IMR-90 (cell line): Measurements from ENCODE around the gene ENPP3. TPM values are rescaled to one million over a fixed set of nuclear protein-coding genes. Genes with fewer than 3 reads are reported as not detected.

Source experiments
- ATAC-seq: fragments of 200-7000 bp; cut with Tn5 transposase; 2 replicates; pipeline ENCODE4 v1.9.1; 2020; ENCODE audit warnings: low read depth, mild to moderate bottlenecking, moderate library complexity
- BruUV-seq: library from RNA; stranded (reverse); fragments of 400-500 nt; replicated peaks from 2 replicates; lab custom pipeline; 2021; lab: Mats Ljungman, UMichigan
- CTCF ChIA-PET: fragments of 300-600 bp; formaldehyde crosslinking; extraction: SDS; loops from one replicate; lab custom pipeline; 2021; ENCODE audit warnings: antibody characterized with exemption; lab: Yijun Ruan, JAX
- POLR2A ChIA-PET: fragments of 300-600 bp; sonication (Branson Sonifier 250); formaldehyde crosslinking; loops from one replicate; lab custom pipeline; 2022; ENCODE audit warnings: antibody characterized with exemption; ENCODE audit not compliant: unreplicated experiment; lab: Charles Lee
- DNase-seq: peaks from one replicate; pipeline ENCODE4 v3.0.0; 2013
- H2AFZ ChIP-seq: replicated peaks from 2 replicates; pipeline ENCODE3; 2013; ENCODE audit warnings: low read length, mild to moderate bottlenecking; ENCODE audit not compliant: poor library complexity
- H2AK5ac ChIP-seq: 2 replicates; pipeline ENCODE4 v1.6.1; 2013; ENCODE audit warnings: low read depth, low read length, inconsistent platforms
- H2AK9ac ChIP-seq: replicated peaks from 2 replicates; pipeline ENCODE3; 2013; ENCODE audit warnings: mild to moderate bottlenecking, low read depth, low read length, moderate library complexity; ENCODE audit not compliant: poor library complexity
- H2BK120ac ChIP-seq: 2 replicates; pipeline ENCODE4 v1.6.1; 2013; ENCODE audit warnings: low read depth, low read length, inconsistent platforms
- H2BK15ac ChIP-seq: 3 replicates; pipeline ENCODE4 v1.6.1; 2013; ENCODE audit warnings: low read depth, low read length, inconsistent platforms
- H2BK20ac ChIP-seq: 2 replicates; pipeline ENCODE4 v1.6.1; 2013; ENCODE audit warnings: low read depth, mild to moderate bottlenecking, inconsistent platforms, low read length, moderate library complexity
- H2BK5ac ChIP-seq: 2 replicates; pipeline ENCODE4 v1.6.1; 2013; ENCODE audit warnings: mild to moderate bottlenecking, low read depth, low read length, inconsistent platforms; ENCODE audit not compliant: poor library complexity, severe bottlenecking
- H3K14ac ChIP-seq: replicated peaks from 2 replicates; pipeline ENCODE4 v1.6.1; 2013; ENCODE audit warnings: low read depth, low read length, inconsistent platforms
- H3K18ac ChIP-seq: 2 replicates; pipeline ENCODE4 v1.6.1; 2013; ENCODE audit warnings: low read depth, low read length, control low read depth
- H3K23ac ChIP-seq: 2 replicates; pipeline ENCODE4 v1.6.1; 2013; ENCODE audit warnings: low read depth, low read length, inconsistent platforms
- H3K27ac ChIP-seq: 2 replicates; pipeline ENCODE4 v1.5.1; 2013; ENCODE audit warnings: mild to moderate bottlenecking, control low read depth, low read length; ENCODE audit not compliant: insufficient read depth
- H3K27me3 ChIP-seq: 2 replicates; pipeline ENCODE4 v1.6.1; 2013; ENCODE audit warnings: low read length; ENCODE audit not compliant: control insufficient read depth, insufficient read depth
- H3K36me3 ChIP-seq: 2 replicates; pipeline ENCODE4 v1.6.1; 2013; ENCODE audit warnings: low read length, mixed read lengths; ENCODE audit not compliant: control insufficient read depth, insufficient read depth
- H3K4ac ChIP-seq: 2 replicates; pipeline ENCODE4 v1.6.1; 2013; ENCODE audit warnings: low read depth, low read length, inconsistent platforms
- H3K4me1 ChIP-seq: 2 replicates; pipeline ENCODE4 v1.6.1; 2013; ENCODE audit warnings: low read length, mixed read lengths; ENCODE audit not compliant: control insufficient read depth, insufficient read depth
- H3K4me2 ChIP-seq: 2 replicates; pipeline ENCODE4 v1.6.1; 2013; ENCODE audit warnings: low read depth, mild to moderate bottlenecking, control low read depth, low read length, moderate library complexity
- H3K4me3 ChIP-seq: 2 replicates; pipeline ENCODE4 v1.5.1; 2013; ENCODE audit warnings: low read depth, mild to moderate bottlenecking, control low read depth, low read length, moderate library complexity; ENCODE audit not compliant: insufficient read depth
- H3K56ac ChIP-seq: 2 replicates; pipeline ENCODE4 v1.6.1; 2013; ENCODE audit warnings: low read length, inconsistent platforms; ENCODE audit not compliant: insufficient read depth; ENCODE audit errors: extremely low read depth
- H3K79me1 ChIP-seq, 2 experiments: 2 replicates each; pipeline ENCODE4 v1.6.1; 2013; ENCODE audit warnings: low read length in 2 of 2, inconsistent platforms in 1 of 2, low read depth in 1 of 2
- H3K9ac ChIP-seq: 2 replicates; pipeline ENCODE4 v1.6.1; 2013; ENCODE audit warnings: low read depth, low read length, control low read depth
- H3K9me1 ChIP-seq: 2 replicates; pipeline ENCODE4 v1.6.1; 2013; ENCODE audit warnings: low read length, inconsistent platforms; ENCODE audit not compliant: insufficient read depth
- H3K9me3 ChIP-seq: 2 replicates; pipeline ENCODE4 v1.6.1; 2013; ENCODE audit warnings: low read length; ENCODE audit not compliant: control insufficient read depth, insufficient read depth
- H4K20me1 ChIP-seq: 2 replicates; pipeline ENCODE4 v1.6.1; 2013; ENCODE audit warnings: low read length, inconsistent platforms; ENCODE audit not compliant: insufficient read depth
- H4K5ac ChIP-seq: 2 replicates; pipeline ENCODE4 v1.6.1; 2013; ENCODE audit warnings: mild to moderate bottlenecking, low read depth, low read length, control low read depth
- H4K8ac ChIP-seq, 2 experiments: 2 replicates each; pipeline ENCODE4 v1.6.1; 2013; ENCODE audit warnings: low read depth in 2 of 2, low read length in 2 of 2, control low read depth in 1 of 2, inconsistent platforms in 1 of 2
- H4K91ac ChIP-seq: 2 replicates; pipeline ENCODE4 v1.6.1; 2013; ENCODE audit warnings: low read depth, low read length, inconsistent platforms; ENCODE audit not compliant: insufficient read depth
- BHLHE40 ChIP-seq: fragments of 150-350 bp; IDR thresholded peaks from 2 replicates; pipeline ENCODE4 v1.6.1; 2016; ENCODE audit warnings: mild to moderate bottlenecking, low read depth, low read length
- CEBPB ChIP-seq: IDR thresholded peaks from 2 replicates; pipeline ENCODE4 v1.6.1; 2012; ENCODE audit warnings: low read depth, low read length, improper control_type of control experiment
- CHD1 ChIP-seq: IDR thresholded peaks from 2 replicates; pipeline ENCODE4 v1.6.1; 2012; ENCODE audit warnings: low read depth, low read length, improper control_type of control experiment
- CTCF ChIP-seq: conservative IDR thresholded peaks from 2 replicates; pipeline ENCODE4 v1.5.1; 2012; ENCODE audit warnings: mild to moderate bottlenecking, low read depth, low read length, improper control_type of control experiment
- ELK1 ChIP-seq: fragments of 150-350 bp; IDR thresholded peaks from 2 replicates; pipeline ENCODE4 v1.6.1; 2016; ENCODE audit warnings: low read depth, mild to moderate bottlenecking, low read length, moderate library complexity, borderline replicate concordance
- FOS ChIP-seq: fragments of 150-350 bp; IDR thresholded peaks from 2 replicates; pipeline ENCODE4 v1.6.1; 2016; ENCODE audit warnings: low read depth, low read length
- MAFK ChIP-seq: IDR thresholded peaks from 2 replicates; pipeline ENCODE4 v1.6.1; 2012; ENCODE audit warnings: low read depth, low read length, improper control_type of control experiment
- MAZ ChIP-seq: IDR thresholded peaks from 2 replicates; pipeline ENCODE4 v1.6.1; 2012; ENCODE audit warnings: low read depth, mild to moderate bottlenecking, low read length, improper control_type of control experiment, moderate library complexity, borderline replicate concordance
- MXI1 ChIP-seq: IDR thresholded peaks from 2 replicates; pipeline ENCODE4 v1.6.1; 2012; ENCODE audit warnings: low read depth, mild to moderate bottlenecking, low read length, moderate library complexity, borderline replicate concordance
- NFE2L2 ChIP-seq: fragments of 150-350 bp; IDR thresholded peaks from 2 replicates; pipeline ENCODE4 v1.6.1; 2016; ENCODE audit warnings: low read depth, mild to moderate bottlenecking, low read length
- POLR2A ChIP-seq: IDR thresholded peaks from 2 replicates; pipeline ENCODE4 v1.6.1; 2012; ENCODE audit warnings: mild to moderate bottlenecking, low read depth, low read length
- RAD21 ChIP-seq: IDR thresholded peaks from 2 replicates; pipeline ENCODE4 v1.6.1; 2012; ENCODE audit warnings: low read length, improper control_type of control experiment
- RCOR1 ChIP-seq: IDR thresholded peaks from 2 replicates; pipeline ENCODE4 v1.6.1; 2012; ENCODE audit warnings: mild to moderate bottlenecking, low read length, improper control_type of control experiment; ENCODE audit not compliant: insufficient replicate concordance
- RFX5 ChIP-seq: IDR thresholded peaks from 2 replicates; pipeline ENCODE4 v1.8.0; 2012; ENCODE audit warnings: low read depth, mild to moderate bottlenecking, low read length, moderate library complexity
- SMC3 ChIP-seq: fragments of 150-350 bp; IDR thresholded peaks from 2 replicates; pipeline ENCODE4 v1.6.1; 2016; ENCODE audit warnings: low read depth, mild to moderate bottlenecking, antibody characterized with exemption, low read length, moderate library complexity
- USF2 ChIP-seq: fragments of 150-350 bp; IDR thresholded peaks from 2 replicates; pipeline ENCODE4 v1.6.1; 2017; ENCODE audit warnings: mild to moderate bottlenecking, antibody characterized with exemption, low read length, low read depth
- WGBS, 2 experiments: methylation state at CpG; one replicate each; pipeline versions ENCODE4 v1.1.5 to v1.1.7; 2013; ENCODE audit warnings: missing lambda C conversion rate in 2 of 2; ENCODE audit not compliant: insufficient read length in 1 of 2; ENCODE audit errors: extremely low coverage in 2 of 2; 5-methylcytosine and 5-hydroxymethylcytosine counted together
- dilution Hi-C: fragments of 300-500 bp; cut with HindIII; formaldehyde crosslinking; loops from one replicate; pipeline ENCODE4 v1.14.3; 2018; ENCODE audit warnings: low sequenced_read_pairs; ENCODE audit not compliant: unreplicated experiment
- in situ Hi-C: fragments of 300-500 bp; cut with MboI; formaldehyde crosslinking; loops from 3 replicates; pipeline ENCODE4 v1.14.3; 2019; ENCODE audit warnings: low sequenced_read_pairs, inconsistent platforms, mixed read lengths
- intact Hi-C: fragments of 100-400 bp; cut with micrococcal nuclease; formaldehyde crosslinking; loops from 2 replicates; pipeline ENCODE4 v1.10.0; 2022
- polyA plus RNA-seq, 3 experiments: library from polyadenylated mRNA; depleted of rRNA; stranded (reverse); fragments of >200 nt; gene quantifications; 2 replicates each; pipeline ENCODE4 v1.2.3, GENCODE V29; 2012; ENCODE audit warnings: low replicate concordance in 1 of 3
- total RNA-seq: library from RNA; depleted of rRNA; stranded (reverse); fragments of >200 nt; gene quantifications from 2 replicates; pipeline ENCODE4 v1.2.3, GENCODE V29; 2012

The ENPP3 gene
- total and polyA plus RNA-seq, 2 of the 4 experiments (the other 2 are of a cell fraction) = under 0.01 to 0.05 TPM

- Histone ChIP-seq H2BK15ac (no peak overlapping the region), H3K27ac (no peak overlapping the region), H4K5ac (no peak overlapping the region), H3K56ac (no peak overlapping the region), H4K91ac (no peak overlapping the region), H3K9ac (no peak overlapping the region), H2BK120ac (no peak overlapping the region), H2BK5ac (no peak overlapping the region), H2AK9ac (no peak overlapping the region), H3K4me1 (no peaks in the 10 kb centered on the region), H3K9me3 (no peaks in the 10 kb centered on the region), H3K4me2 (no peak overlapping the region), H3K4me3 (no peak overlapping the region), H2BK20ac (no peak overlapping the region), H2AK5ac (no peak overlapping the region), H4K20me1 (no peaks in the 10 kb centered on the region), H3K4ac (no peak overlapping the region), H3K18ac (no peak overlapping the region), H3K23ac (no peak overlapping the region), H3K27me3 (peaks cover 3% of the 10 kb centered on the region), H3K9me1 (no peaks in the 10 kb centered on the region), H3K14ac (no peak overlapping the region), H4K8ac (no peak overlapping the region), H3K36me3 (no peaks in the 10 kb centered on the region), H2AFZ (no peak overlapping the region), H3K79me1 (no peaks in the 10 kb centered on the region)
- no peak for DNase-seq
- ChIA-PET POLR2A (no interaction called here), CTCF (no interaction called here)
- in situ Hi-C loops = loop anchor here (25.0 kb wide), 1 partner anchor 804 kb away; no protein-coding TSS in a partner anchor
- dilution Hi-C loops = no loop called here
- BruUV-seq = no TSS peak
- intact Hi-C loops = loop anchor here (5.0 kb wide), 1 partner anchor 584 kb away; no protein-coding TSS in a partner anchor
- no peak for ATAC-seq
- WGBS, 2 experiments = no CpG with 5 or more reads among the region's 6 CpGs
- TF ChIP-seq NFE2L2 = no peak
- TF ChIP-seq RAD21 = no peak
- no peak for TF ChIP-seq RCOR1
- no peak for TF ChIP-seq BHLHE40
- no peak for TF ChIP-seq USF2
- no peak for TF ChIP-seq MAZ
- no peak for TF ChIP-seq ELK1
- TF ChIP-seq FOS = no peak
- TF ChIP-seq RFX5 = no peak
- TF ChIP-seq CHD1 = no peak
- TF ChIP-seq POLR2A = no peak
- no peak for TF ChIP-seq CEBPB
- TF ChIP-seq CTCF = no peak
- no peak for TF ChIP-seq MAFK
- TF ChIP-seq SMC3 = no peak
- no peak for TF ChIP-seq MXI1
These were observed 46.4 kb downstream of the ENPP3 start for GRCh38 chr6:131683479-131683878.
